Ectodermal cell (in vitro differentiated cells): ENCODE results near the gene MAOA.

Source experiments
- H3K27ac ChIP-seq: 2 replicates; pipeline ENCODE4 v1.7.0; 2013; ENCODE audit warnings: mild to moderate bottlenecking, low read depth, low read length; ENCODE audit not compliant: insufficient read depth, poor library complexity, severe bottlenecking
- H3K27me3 ChIP-seq: 2 replicates; pipeline ENCODE4 v1.7.0; 2013; ENCODE audit warnings: mild to moderate bottlenecking, low read length; ENCODE audit not compliant: insufficient read depth, control insufficient read depth, poor library complexity, severe bottlenecking
- H3K36me3 ChIP-seq: one replicate; pipeline ENCODE4 v1.7.0; 2013; ENCODE audit warnings: low read length; ENCODE audit not compliant: control insufficient read depth, insufficient read depth
- H3K4me1 ChIP-seq: one replicate; pipeline ENCODE4 v1.7.0; 2013; ENCODE audit warnings: low read length; ENCODE audit not compliant: control insufficient read depth, insufficient read depth
- H3K4me3 ChIP-seq: 2 replicates; pipeline ENCODE4 v1.7.0; 2013; ENCODE audit warnings: low read depth, low read length, control low read depth; ENCODE audit not compliant: insufficient read depth
- H3K9me3 ChIP-seq: 2 replicates; pipeline ENCODE4 v1.7.0; 2013; ENCODE audit warnings: mild to moderate bottlenecking, low read length, moderate library complexity; ENCODE audit not compliant: control insufficient read depth
- WGBS, 2 experiments: methylation state at CpG; one replicate each; pipeline ENCODE4 v1.1.7; 2013; ENCODE audit warnings: missing lambda C conversion rate in 2 of 2; 5-methylcytosine and 5-hydroxymethylcytosine counted together

The MAOA gene

DNA sequence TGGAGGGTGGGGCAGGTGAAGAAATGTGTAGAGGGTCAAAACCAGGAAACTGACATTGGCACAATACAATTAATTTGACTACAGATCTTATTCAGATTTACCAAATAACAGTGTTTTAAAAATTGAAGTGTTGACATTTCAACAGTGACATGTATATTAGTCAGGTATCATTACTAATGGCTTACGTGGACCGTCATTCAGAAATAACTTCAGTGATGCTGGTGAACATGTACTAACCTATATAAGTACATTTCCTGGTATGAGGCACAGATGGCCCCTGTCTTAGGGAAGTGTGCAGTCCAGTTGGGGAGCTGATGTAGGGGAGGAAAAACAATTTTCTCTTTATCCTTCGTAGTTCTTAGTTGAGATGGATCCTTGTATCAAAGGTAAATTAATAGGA lies 22.3 kb upstream of the MAOA start:
- Histone ChIP-seq H3K36me3 (no peaks in the 10 kb centered on the region), H3K4me3 (no peak overlapping the region), H3K4me1 (no peaks in the 10 kb centered on the region), H3K9me3 (no peaks in the 10 kb centered on the region), H3K27me3 (no peaks in the 10 kb centered on the region), H3K27ac (no peak overlapping the region)
- 64% methylated on average over 3 of the region's 3 CpGs; no CpG with 5 or more reads in 1 of the 2 experiments for WGBS, 2 experiments

DNA sequence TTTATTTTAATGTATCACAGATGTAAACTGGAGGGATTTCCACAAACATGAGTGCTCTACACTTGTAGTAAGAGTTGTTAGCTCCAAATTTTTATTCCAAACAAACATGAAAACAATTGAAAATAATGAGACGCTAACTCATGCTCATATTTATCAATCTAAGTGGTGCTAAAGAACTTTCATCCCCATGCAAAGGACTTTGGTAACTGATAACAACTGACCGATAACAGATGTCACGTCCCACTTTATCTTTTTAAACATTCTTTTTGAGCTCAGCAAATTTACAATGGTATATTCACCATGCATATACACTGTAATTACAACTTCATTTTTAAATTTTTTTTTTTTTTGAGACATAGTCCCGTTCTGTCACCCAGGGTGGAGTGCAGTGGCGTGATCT lies 15.6 kb upstream of the MAOA start:
- Histone ChIP-seq H3K4me1 (no peaks in the 10 kb centered on the region), H3K9me3 (no peaks in the 10 kb centered on the region), H3K4me3 (no peak overlapping the region), H3K27me3 (no peaks in the 10 kb centered on the region), H3K27ac (no peak overlapping the region), H3K36me3 (no peaks in the 10 kb centered on the region)
- WGBS, 2 experiments, result 92 to 95% methylated on average over 5 of the region's 5 CpGs

DNA sequence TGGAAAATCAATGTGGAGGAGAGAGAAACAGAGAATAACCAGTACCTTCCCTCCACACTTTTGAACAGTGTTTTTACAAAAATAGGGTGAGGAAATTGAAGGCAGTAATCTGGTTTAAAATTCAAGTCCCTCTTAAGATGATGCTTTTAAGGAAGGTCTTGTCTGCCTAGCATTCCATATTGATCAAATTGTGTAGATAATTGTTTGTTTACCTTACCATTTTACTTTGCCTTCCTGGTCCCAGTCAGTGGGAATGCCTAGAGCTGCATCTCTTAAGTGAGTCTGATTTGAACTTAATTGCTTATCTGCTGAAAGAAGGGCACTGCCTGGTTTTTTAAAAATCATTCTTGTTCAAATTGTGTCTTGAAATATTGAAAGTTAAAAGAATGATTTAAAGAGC lies 14.4 kb upstream of the MAOA start:
- no peaks in the 10 kb centered on the region for H3K36me3 ChIP-seq
- no peaks in the 10 kb centered on the region for H3K27me3 ChIP-seq
- no peaks in the 10 kb centered on the region for H3K4me1 ChIP-seq
- H3K4me3 ChIP-seq, result no peak overlapping the region
- H3K27ac ChIP-seq, result no peak overlapping the region
- H3K9me3 ChIP-seq, result no peaks in the 10 kb centered on the region

DNA sequence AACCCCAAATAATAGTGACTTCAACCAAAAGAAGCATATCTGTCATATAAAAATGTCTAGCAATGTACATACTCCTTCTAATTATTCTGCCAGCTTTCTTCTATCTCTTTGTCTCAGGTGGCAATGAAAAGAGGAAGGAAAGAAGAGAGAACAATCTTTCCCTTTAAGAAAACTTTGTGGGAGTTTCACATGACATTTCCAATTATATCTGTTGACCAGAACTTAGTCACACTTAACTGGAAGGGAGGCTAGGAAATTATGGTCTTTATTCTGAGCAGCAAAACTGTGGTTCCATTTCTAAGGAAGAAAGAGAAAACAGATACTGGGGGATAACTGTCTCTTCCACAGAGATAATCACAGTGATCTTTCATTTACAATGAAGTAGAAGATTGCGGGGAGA lies 12.9 kb upstream of the MAOA start:
- no peaks in the 10 kb centered on the region for H3K9me3 ChIP-seq
- H3K36me3 ChIP-seq, result no peaks in the 10 kb centered on the region
- no peak overlapping the region for H3K27ac ChIP-seq
- 92 to 100% methylated on average over 1 of the region's 1 CpG for WGBS, 2 experiments
- H3K4me3 ChIP-seq, result no peak overlapping the region
- no peaks in the 10 kb centered on the region for H3K4me1 ChIP-seq
- H3K27me3 ChIP-seq, result no peaks in the 10 kb centered on the region

DNA sequence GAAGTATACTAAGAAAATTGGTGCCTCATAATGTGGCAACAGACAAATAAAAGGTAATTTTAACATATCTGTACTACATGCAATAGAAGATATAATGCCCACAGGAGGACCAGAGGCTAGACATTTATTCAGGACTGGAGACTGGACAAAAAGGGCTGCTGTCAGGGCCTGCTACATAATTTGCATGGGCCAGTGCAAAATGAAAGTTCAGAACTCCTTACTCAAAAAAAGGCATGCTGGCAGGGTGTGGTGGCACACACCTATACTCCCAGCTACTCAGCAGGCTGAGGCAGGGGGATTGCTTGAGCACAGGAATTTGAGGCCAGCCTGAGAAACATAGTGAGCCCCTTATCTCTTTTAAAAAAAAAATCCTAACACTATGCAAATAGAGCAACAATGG lies 12.4 kb upstream of the MAOA start:
- H3K9me3 ChIP-seq, result no peaks in the 10 kb centered on the region
- H3K4me1 ChIP-seq, result no peaks in the 10 kb centered on the region
- no peaks in the 10 kb centered on the region for H3K27me3 ChIP-seq
- H3K4me3 ChIP-seq, result no peak overlapping the region
- H3K36me3 ChIP-seq, result no peaks in the 10 kb centered on the region
- no peak overlapping the region for H3K27ac ChIP-seq

DNA sequence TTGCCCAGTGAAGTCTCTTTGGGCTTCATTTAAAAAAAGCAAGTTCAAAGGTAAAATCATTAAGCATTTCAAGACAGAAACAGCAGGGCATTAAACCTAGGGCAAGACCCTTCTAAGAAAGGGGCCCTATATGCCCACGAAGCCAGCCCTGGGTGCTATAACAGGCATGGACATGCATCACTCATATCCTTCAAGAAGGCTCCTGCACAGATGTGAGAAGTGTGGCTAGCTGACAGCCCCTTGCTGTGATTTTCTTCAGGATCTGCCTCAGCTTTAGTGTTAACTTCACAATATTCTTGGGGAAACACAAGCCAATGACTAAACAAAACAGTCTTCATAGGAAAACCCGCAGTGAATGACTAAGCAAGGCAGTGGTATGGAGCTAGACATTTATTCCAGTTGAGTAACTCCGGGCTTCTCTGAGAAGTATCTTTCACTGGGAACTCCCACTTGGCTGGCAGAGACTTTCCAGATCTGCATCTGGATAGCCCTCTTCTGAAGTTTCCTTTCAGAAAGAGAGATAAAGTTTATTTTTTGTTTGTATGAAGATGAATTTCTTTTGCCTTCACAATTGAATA lies 11.9 kb upstream of the MAOA start:
- Histone ChIP-seq H3K4me3 (no peak overlapping the region), H3K27ac (no peak overlapping the region), H3K27me3 (no peaks in the 10 kb centered on the region), H3K9me3 (no peaks in the 10 kb centered on the region), H3K36me3 (no peaks in the 10 kb centered on the region), H3K4me1 (no peaks in the 10 kb centered on the region)
- 64 to 74% methylated on average over 3 of the region's 3 CpGs for WGBS, 2 experiments

DNA sequence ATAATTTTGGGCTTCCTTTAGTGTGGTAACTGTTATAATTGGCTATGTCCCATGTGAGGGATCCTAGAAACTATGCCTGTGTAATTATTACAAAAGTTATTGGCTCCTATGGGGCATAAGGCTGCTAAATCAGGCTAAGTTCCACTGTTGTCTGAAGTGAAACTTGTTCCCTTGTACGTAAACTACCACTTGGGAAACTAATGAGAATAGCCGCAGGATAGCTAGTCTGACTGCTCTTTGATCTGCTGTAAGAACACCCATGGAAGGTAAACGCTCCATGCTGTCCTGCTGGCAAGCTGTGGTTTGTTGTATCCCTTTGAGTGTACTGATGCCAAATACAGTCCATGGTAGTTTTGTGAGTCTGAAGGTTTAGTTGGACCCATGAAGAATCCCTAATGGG lies 9.3 kb upstream of the MAOA start:
- 55 to 64% methylated on average over 3 of the region's 3 CpGs for WGBS, 2 experiments

DNA sequence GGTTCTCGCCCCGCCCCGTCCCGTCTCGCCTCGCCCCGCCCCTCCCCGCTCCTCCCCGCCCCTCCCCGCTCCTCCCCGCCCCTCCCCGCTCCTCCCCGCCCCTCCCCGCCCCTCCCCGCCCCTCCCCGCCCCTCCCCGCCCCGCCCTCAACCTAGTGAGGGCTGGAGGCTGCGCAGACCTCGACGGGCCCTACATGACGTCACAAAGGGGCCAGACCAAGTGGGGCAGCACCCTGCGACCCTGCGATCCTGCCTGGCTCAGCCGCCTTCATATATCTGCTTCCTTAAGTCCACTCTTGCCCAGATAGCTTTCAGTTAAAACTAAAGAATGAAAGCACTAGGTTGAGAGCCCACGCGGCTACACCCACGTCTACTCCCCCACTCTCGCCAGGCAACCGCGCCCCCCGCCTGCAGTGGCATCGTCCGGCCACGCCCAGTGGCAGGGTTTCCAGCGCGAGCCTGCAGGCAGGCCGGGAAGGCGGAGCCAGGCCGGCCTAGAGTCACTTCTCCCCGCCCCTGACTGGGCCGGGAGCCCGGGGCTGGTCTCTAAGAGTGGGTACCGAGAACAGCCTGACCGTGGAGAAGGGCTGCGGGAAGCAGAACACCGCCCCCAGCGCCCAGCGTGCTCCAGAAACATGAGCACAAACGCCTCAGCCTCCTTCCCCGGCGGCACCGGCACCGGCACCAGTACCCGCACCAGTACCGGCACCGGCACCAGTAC lies 1.5 kb upstream of the MAOA start:
- H3K36me3 ChIP-seq, result no peaks in the 10 kb centered on the region
- no peaks in the 10 kb centered on the region for H3K27me3 ChIP-seq
- H3K9me3 ChIP-seq, result no peaks in the 10 kb centered on the region
- H3K27ac ChIP-seq, result peak overlapping the region; percentile 97
- H3K4me3 ChIP-seq, result peak overlapping the region; percentile 52
- no peaks in the 10 kb centered on the region for H3K4me1 ChIP-seq
- WGBS, 2 experiments, result 0% methylated on average over 39 to 42 of the region's 57 CpGs

More for the DNA sequence above, 9.3 kb upstream of the MAOA start:
- H3K27ac ChIP-seq, result no peak overlapping the region
- H3K4me1 ChIP-seq, result no peaks in the 10 kb centered on the region
- no peaks in the 10 kb centered on the region for H3K9me3 ChIP-seq
- H3K36me3 ChIP-seq, result no peaks in the 10 kb centered on the region
- no peak overlapping the region for H3K4me3 ChIP-seq
- H3K27me3 ChIP-seq, result no peaks in the 10 kb centered on the region

DNA sequence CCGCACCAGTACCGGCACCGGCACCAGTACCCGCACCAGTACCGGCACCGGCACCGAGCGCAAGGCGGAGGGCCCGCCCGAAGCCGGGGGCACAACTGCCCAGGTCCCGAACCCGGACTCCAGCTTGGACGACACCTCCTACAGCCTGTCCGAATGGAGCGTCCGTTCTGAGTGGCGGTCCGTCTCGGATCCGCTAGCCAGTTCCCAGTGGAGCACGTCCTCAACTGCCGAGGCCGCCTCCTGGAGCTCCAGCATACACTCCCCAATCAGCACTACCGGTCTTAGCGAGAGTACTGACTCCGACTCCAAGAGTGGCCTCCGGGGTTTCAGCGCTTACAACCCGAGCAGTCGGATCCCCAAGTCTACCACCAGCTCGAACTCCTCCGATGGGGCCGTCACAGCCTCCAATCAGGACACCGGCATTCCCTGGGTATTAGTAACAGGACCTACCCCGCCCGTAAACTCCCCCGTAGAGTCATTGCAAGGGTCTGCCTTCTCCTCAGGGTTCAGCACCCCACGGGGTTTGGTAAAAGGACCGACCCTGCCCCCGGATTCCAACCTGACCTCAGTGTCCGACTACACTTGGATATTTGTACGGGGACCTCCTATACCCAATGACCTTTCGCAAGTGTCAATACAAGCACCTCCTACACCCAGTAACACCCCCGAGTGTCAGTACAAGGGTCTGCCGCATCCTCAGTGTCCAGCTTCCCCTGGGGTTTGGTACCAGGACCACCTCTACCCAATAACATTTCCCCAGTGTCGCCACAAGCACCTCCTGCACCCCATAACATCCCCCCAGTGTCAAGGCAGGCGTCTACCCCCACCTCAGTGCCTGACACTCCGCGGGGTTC lies 721 bp upstream of the MAOA start:
- no peak overlapping the region for H3K27ac ChIP-seq
- no peaks in the 10 kb centered on the region for H3K27me3 ChIP-seq
- H3K9me3 ChIP-seq, result no peaks in the 10 kb centered on the region
- H3K4me1 ChIP-seq, result no peaks in the 10 kb centered on the region
- peak overlapping the region; percentile 52 for H3K4me3 ChIP-seq
- no peaks in the 10 kb centered on the region for H3K36me3 ChIP-seq
- 1% methylated on average over 51 of the region's 51 CpGs for WGBS, 2 experiments

DNA sequence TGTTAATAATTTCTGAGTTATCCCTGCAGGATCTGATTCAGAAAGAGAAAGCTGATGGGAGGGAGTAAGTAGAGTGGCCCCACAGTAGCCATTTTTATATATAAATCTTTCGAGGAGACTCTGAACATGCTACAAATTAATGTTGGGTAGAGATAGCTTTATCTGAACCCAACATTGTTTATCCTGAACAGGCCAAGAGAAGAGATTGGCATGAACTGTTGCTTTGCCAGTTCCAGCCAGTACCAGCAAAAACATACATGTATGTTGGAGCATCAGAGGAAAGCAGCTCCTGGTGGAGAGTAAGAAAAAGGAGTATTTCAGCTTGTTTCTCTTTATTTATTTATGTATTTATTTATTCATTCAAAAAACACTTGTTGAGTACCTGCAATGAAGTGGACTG lies 1.6 kb downstream of the MAOA start:
- WGBS, 2 experiments, result 100% methylated on average over 1 of the region's 1 CpG; no CpG with 5 or more reads in 1 of the 2 experiments
- no peaks in the 10 kb centered on the region for H3K36me3 ChIP-seq

More for the DNA sequence above, 1.6 kb downstream of the MAOA start:
- Histone ChIP-seq H3K27me3 (no peaks in the 10 kb centered on the region), H3K4me3 (no peak overlapping the region), H3K9me3 (no peaks in the 10 kb centered on the region), H3K27ac (no peak overlapping the region), H3K4me1 (no peaks in the 10 kb centered on the region)
